ENCODE results near the gene ZBTB7B.
A peak's percentile ranks its signal among the peaks of the same experiment; 100 is the strongest.
"Not testable (repeated sequence)": the region's sequence is repeated elsewhere in the genome, so short reads cannot be mapped to it uniquely, and the experiment has no call there.

ZBTB7B gene

DNA sequence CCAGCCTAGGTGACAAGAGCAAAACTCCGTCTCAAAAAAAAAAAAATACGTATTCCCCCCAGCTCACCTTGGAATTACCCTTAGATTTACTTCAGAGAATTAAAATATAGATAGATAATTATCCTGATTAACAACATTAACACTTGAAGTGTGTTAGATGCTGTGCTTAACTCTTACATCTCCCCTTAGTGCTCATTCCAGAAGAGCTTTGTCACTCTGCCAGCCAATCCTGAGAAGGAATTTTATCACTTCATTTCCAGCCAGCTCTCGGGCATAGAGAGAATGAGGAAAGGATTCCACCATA, 30.4 kb upstream of the ZBTB7B start:
- Mint-ChIP-seq H3K36me3 (peaks cover 38% of the 10 kb centered on the region), H3K27ac (no peak overlapping the region)

DNA sequence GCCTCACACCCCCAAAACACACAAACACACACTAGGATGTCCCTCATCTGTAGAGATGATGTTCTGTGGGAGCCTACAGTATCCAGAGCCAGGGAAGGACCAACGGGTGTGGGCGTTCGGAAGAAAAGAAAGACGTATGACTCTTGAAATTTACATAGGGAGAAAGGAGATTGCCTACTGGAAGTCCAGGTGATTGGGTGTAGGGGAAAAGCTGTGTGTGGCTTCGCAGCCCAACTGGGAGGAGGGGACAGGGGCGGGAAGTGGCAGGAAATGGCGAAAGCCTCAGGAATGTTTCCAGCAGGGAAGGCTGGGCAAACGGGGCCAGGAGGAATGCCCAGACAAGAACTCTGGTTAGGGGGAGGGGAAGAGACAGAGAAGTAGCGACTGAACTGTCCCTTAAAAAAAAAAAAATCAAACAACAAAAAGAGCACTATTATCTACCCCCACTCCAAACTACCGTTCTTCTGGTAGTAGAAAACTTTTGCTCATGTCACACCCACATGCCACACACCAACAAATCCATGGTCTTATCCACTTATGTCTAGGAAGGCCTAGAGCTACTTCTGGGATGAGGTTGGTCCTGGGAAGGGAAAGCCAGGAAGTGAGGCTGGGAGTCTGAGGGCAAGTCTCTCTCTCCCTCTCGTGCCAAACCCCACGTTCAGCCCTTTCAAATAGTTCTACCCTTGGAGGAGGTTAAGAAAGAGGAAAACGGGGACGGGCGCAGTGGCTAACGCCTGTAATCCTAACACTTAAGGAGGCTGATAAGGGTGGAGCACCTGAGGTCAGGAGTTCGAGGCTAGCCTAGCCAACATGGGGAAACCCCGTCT, 29.9 kb upstream of the ZBTB7B start:
- H3K27me3 Mint-ChIP-seq = no peaks in the 10 kb centered on the region
- peaks cover 39% of the 10 kb centered on the region for H3K4me1 Mint-ChIP-seq
- peak overlapping the region; percentile 71 for H3K27ac Mint-ChIP-seq
- DNase-seq = no peak
- H3K9me3 Mint-ChIP-seq = no peaks in the 10 kb centered on the region
- CTCF ChIA-PET = interaction anchor here (0.7 to 2.3 kb wide), 9 partner anchors 12 to 112 kb away, joined by 3 to 9 read pairs (median 5); partner anchors contain the start of genes ADAM15, PBXIP1 and PYGO2
- H3K36me3 Mint-ChIP-seq = peaks cover 36% of the 10 kb centered on the region
- peak overlapping the region; percentile 49 for H3K4me3 Mint-ChIP-seq

More for the DNA sequence above, 30.4 kb upstream of the ZBTB7B start:
- no peaks in the 10 kb centered on the region for H3K9me3 Mint-ChIP-seq
- peak overlapping the region; percentile 49 for H3K4me3 Mint-ChIP-seq
- no peaks in the 10 kb centered on the region for H3K27me3 Mint-ChIP-seq
- no peak for DNase-seq
- peaks cover 45% of the 10 kb centered on the region for H3K4me1 Mint-ChIP-seq
- CTCF ChIA-PET = interaction anchor here (0.7 to 2.3 kb wide), 5 partner anchors 11 to 113 kb away, joined by 3 to 9 read pairs (median 5); partner anchors contain the start of gene PYGO2

DNA sequence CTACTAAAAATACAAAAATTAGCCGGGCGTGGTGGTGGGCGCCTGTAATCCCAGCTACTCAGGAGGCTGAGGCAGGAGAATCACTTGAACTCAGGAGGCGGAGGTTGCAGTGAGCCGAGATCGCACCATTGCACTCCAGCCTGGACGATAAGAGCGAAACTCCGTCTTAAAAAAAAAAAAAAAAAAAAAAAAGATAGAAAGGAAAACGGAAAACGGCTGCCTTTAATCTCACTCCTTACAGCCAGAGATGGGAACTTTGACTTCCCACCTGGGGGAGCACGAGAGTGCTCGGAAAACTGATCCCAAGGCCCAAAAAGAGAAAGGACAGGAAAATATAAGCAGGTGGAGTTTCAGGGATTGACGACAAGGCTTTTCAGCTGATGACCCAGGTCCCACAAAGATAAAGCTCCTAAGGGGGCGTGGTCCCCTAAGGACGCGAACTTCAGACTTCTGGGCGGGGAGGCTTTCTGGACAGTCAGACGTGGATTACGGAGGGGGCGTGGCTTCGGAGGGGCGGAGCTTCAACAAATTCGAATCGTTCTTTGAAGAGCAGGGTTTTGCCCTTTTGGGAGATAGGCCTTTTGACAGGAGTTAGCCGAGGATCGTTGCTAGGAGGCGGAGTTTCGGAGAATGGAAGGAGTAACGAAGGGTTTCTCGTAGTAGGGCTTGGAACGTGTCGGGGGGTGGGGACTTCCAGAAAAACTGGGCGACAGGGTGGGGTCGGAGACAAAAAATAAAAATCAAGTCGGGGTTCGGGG, 29.1 kb upstream of the ZBTB7B start:
- peak; percentile 97 for DNase-seq
- H3K27me3 Mint-ChIP-seq = no peaks in the 10 kb centered on the region
- peaks cover 35% of the 10 kb centered on the region for H3K4me1 Mint-ChIP-seq
- CTCF ChIA-PET = interaction anchor here (0.9 to 1.5 kb wide), 8 partner anchors 12 to 199 kb away, joined by 3 to 7 read pairs (median 3); partner anchors contain the start of genes ADAM15, KRTCAP2, PBXIP1 and PYGO2
- peaks cover 38% of the 10 kb centered on the region for H3K36me3 Mint-ChIP-seq
- no peaks in the 10 kb centered on the region for H3K9me3 Mint-ChIP-seq
- peak overlapping the region; percentile 71 for H3K27ac Mint-ChIP-seq
- H3K4me3 Mint-ChIP-seq = no peak overlapping the region

DNA sequence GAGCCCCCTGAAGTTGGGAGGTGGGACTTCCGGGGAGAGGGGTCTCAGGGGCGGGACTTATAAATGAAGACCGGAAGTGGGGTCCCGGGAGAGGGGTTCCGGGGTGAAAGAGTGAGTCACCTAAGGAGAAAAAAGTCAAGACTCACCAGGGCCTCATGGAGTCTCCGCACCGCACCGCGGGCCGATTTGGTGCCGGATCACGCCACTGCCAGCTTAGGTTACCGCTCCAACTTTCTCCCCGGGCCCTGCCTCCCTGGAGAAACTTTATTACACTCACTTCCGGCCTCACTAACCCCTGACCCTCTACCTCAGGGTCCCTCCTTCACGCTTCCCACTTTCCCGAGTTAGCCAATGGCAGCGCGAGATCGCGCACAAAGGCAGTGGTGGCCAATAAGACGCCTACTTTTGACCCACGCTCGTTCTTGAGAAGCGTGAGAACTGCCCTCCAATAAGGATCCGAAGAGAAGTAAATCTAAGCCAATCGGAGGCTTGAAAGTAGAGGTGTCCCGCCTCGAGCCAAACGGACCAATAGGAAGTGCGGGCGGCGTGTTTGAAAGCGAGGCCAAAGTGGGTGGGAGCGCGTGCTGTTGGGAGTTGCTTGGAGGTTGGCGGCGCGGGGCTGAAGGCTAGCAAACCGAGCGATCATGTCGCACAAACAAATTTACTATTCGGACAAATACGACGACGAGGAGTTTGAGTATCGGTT, 28.3 kb upstream of the ZBTB7B start, which contains the start of gene CKS1B:
Gene CKS1B, plus strand, starts transcription at position 580 of the 706 bp plus-strand sequence. Its CDS starts 65 bp downstream, at position 645.
- peaks cover 38% of the 10 kb centered on the region for H3K36me3 Mint-ChIP-seq
- H3K27me3 Mint-ChIP-seq = no peaks in the 10 kb centered on the region
- H3K9me3 Mint-ChIP-seq = no peaks in the 10 kb centered on the region
- CTCF ChIA-PET = interaction anchor here (0.6 to 1.5 kb wide), 9 partner anchors 13 to 199 kb away, joined by 3 to 7 read pairs (median 3); partner anchors contain the start of genes ADAM15, KRTCAP2, PBXIP1 and PYGO2
- no peak within 1 kb of the TSS for H3K27ac Mint-ChIP-seq
- peaks cover 31% of the 10 kb centered on the region for H3K4me1 Mint-ChIP-seq
- peak; percentile 97 for DNase-seq
- H3K4me3 Mint-ChIP-seq = no peak within 1 kb of the TSS

DNA sequence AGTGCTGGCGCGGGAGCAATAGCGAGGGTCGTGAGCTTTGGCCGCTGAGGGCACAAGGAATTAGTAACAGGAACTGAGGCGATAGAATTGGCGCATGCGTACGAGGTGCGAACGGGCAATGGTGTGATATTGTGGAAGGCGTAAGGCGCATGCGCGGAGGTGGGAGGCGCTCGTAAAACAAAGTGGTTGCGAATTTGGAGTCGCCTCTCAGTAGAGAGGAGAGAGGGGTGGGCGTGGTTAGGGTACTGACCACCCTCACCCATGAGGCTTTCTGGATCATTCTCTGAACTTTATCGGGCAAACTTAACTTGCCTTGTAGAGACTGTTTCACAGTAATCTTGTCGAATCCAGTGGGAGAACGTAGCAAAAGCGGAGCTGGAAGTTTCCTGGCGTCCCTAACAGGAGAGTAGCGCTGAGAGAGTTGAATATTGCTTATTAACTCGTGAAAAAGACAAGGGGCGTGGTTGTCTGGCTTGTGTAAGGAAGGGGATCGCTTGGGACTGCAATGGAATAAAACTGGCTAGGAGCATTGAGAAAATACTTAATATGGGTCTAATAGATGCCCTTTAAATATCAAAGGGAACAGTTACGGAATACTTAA, 27.7 kb upstream of the ZBTB7B start:
- H3K27ac Mint-ChIP-seq = no peak overlapping the region
- CTCF ChIA-PET = interaction anchor here (0.6 to 1.5 kb wide), 4 partner anchors 15 to 198 kb away, joined by 3 to 7 read pairs (median 4); partner anchors contain the start of gene KRTCAP2
- DNase-seq = peak; percentile 96
- H3K4me1 Mint-ChIP-seq = peaks cover 28% of the 10 kb centered on the region
- H3K4me3 Mint-ChIP-seq = no peak overlapping the region
- H3K27me3 Mint-ChIP-seq = no peaks in the 10 kb centered on the region
- H3K9me3 Mint-ChIP-seq = no peaks in the 10 kb centered on the region
- peaks cover 39% of the 10 kb centered on the region for H3K36me3 Mint-ChIP-seq

DNA sequence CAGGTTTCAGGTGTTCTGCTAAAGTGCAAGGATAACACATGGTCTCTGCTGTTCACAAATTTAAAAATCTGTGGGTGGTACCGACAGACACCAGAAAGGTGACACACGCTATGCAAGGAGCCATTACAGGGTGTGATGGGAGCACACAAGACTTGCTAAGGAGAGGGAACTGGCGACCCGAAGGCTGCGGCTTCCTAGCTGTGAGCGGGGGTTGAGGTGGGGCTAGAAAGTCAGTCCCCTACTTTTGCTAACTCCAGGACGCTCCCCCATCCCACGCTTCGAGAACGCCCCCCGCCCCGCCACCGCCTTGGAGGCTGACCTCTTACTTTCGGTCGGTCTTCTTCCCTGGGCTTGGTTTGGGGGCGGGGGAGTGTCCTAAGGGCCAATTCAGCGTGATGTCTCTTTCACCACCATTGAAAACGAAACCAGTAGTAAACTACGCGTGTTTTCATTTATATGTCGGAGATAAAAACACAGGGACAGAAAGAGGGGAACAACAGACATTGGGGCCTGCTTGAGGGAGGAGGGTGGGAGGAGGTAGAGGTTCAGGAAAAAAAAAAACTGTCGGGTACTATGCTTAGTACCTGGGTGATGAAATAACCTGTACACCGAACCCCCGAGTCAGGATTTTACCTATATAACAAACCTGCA, 27.1 kb upstream of the ZBTB7B start:
- H3K27ac Mint-ChIP-seq = no peak overlapping the region
- H3K4me1 Mint-ChIP-seq = peaks cover 30% of the 10 kb centered on the region
- H3K4me3 Mint-ChIP-seq = no peak overlapping the region
- no peaks in the 10 kb centered on the region for H3K27me3 Mint-ChIP-seq
- CTCF ChIA-PET = no interaction called here
- no peaks in the 10 kb centered on the region for H3K9me3 Mint-ChIP-seq
- DNase-seq = peak; percentile 81
- peaks cover 41% of the 10 kb centered on the region for H3K36me3 Mint-ChIP-seq

DNA sequence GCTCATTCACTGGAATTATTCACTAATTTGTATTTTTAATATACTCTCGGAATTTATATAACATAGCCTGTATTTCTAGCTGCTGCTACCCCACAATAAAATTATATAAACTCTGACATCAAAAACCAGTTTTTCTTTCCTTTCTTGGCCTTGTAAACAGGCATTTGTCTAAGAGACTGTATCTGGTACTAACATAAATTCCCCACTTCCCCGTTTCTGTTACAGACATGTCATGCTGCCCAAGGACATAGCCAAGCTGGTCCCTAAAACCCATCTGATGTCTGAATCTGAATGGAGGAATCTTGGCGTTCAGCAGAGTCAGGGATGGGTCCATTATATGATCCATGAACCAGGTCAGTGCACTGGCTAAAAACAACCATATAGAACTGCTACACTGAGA, 24.8 kb upstream of the ZBTB7B start:
- H3K27me3 Mint-ChIP-seq, DNase-seq, H3K4me3 Mint-ChIP-seq, H3K9me3 Mint-ChIP-seq: not testable (repeated sequence)
- Mint-ChIP-seq H3K36me3 (peaks cover 32% of the 10 kb centered on the region), H3K27ac (peak overlapping the region; percentile 69), H3K4me1 (peaks cover 20% of the 10 kb centered on the region)
- CTCF ChIA-PET = interaction anchor here (1.7 kb wide), 1 partner anchor 83 kb away, joined by 5 read pairs; no protein-coding TSS in a partner anchor

DNA sequence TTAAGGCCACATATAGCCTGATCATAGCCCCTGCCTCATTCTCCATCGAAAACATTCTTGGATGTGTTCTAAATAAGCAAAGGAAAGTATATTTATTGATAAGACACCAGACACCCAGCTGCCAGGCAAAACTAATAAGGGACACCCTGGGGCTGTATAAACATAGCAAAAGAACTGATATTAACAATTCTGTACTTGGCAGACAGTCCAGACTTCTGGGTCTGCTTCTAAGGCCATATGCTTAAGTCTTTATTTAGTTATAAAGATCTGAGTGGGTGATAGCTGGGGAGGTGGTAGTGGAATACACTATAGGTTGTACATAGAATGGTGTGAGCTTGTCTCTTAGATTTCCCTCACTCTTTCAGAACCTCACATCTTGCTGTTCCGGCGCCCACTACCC, 24.2 kb upstream of the ZBTB7B start:
- H3K9me3 Mint-ChIP-seq = no peaks in the 10 kb centered on the region
- CTCF ChIA-PET = no interaction called here
- H3K27me3 Mint-ChIP-seq = no peaks in the 10 kb centered on the region

DNA sequence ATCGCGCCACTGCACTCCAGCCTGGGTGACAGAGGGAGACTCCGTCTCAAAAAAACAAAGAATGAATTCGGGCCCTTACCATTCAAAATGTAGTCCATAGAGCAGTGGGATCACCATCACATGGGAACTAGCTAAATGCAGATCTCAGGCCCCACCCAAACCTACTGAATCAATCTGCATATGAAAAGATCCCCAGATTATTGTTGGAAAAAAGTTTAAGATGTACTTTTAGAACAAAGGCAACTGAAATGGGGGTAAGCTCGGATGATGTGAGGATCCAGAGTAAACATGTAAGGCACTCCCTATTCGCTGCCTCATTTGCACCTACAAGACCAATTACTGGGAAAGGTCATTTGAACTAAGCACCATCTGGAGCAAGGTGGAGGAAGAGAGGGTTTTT, 20.3 kb upstream of the ZBTB7B start:
- Mint-ChIP-seq H3K27ac (no peak overlapping the region), H3K4me1 (peaks cover 28% of the 10 kb centered on the region), H3K4me3 (no peak overlapping the region), H3K36me3 (peaks cover 24% of the 10 kb centered on the region), H3K27me3 (no peaks in the 10 kb centered on the region), H3K9me3 (no peaks in the 10 kb centered on the region)
- no peak for DNase-seq
- CTCF ChIA-PET = interaction anchor here (0.9 to 4.7 kb wide), 6 partner anchors 14 to 423 kb away, joined by 3 to 72 read pairs (median 4); partner anchors contain the start of genes ADAM15 and LENEP

More for the DNA sequence above, 24.2 kb upstream of the ZBTB7B start:
- Mint-ChIP-seq H3K4me1 (peaks cover 16% of the 10 kb centered on the region), H3K4me3 (no peak overlapping the region), H3K27ac (no peak overlapping the region), H3K36me3 (peaks cover 31% of the 10 kb centered on the region)
- no peak for DNase-seq

DNA sequence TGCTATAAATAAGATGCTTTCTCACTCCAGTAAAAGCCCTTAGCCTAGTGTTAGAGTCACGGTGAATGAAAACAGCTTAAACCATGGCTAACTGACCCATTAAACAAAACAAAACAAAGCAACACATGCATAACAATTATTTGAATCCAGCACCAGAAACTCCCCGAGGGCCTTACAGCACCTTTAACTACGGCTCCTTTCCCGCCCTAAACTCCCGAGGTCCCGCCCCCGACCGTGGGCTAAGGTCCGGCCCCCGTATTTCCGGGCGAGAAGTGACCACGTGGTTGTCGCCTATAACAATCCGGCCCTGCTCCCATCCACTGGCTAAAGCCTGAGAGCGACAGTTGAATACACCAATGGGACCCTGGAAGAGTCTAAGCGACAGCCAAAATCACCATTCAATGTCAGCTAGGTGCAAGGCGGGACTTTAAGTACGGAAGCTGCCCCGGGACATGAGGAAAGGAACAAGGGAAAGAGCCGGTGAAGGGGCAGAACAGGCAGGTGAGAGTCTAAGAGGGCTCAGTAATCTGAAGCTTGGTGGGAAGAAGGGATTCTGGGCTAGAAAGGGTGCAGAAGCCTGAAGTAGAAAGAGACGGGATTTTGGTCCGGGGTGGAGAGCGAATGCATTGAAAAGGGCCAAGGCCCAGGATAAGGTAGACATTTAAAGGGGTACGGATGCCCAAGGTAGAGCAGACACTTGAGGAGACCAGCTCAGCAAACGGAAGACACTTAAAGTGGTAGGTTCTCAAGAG, 19.5 kb upstream of the ZBTB7B start, which contains the start of gene FLAD1:
Gene FLAD1, plus strand, starts transcription at position 448 of the 752 bp plus-strand sequence. CDS start 351 bp downstream, outside the sequence.
- Mint-ChIP-seq H3K4me1 (peaks cover 30% of the 10 kb centered on the region), H3K9me3 (no peaks in the 10 kb centered on the region), H3K27ac (no peak within 1 kb of the TSS), H3K27me3 (no peaks in the 10 kb centered on the region), H3K4me3 (no peak within 1 kb of the TSS), H3K36me3 (peaks cover 23% of the 10 kb centered on the region)
- peak; percentile 98 for DNase-seq
- CTCF ChIA-PET = interaction anchor here (0.8 to 4.7 kb wide), 9 partner anchors 13 to 423 kb away, joined by 3 to 72 read pairs (median 4); partner anchors contain the start of genes ADAM15, EFNA4, LENEP and PYGO2

DNA sequence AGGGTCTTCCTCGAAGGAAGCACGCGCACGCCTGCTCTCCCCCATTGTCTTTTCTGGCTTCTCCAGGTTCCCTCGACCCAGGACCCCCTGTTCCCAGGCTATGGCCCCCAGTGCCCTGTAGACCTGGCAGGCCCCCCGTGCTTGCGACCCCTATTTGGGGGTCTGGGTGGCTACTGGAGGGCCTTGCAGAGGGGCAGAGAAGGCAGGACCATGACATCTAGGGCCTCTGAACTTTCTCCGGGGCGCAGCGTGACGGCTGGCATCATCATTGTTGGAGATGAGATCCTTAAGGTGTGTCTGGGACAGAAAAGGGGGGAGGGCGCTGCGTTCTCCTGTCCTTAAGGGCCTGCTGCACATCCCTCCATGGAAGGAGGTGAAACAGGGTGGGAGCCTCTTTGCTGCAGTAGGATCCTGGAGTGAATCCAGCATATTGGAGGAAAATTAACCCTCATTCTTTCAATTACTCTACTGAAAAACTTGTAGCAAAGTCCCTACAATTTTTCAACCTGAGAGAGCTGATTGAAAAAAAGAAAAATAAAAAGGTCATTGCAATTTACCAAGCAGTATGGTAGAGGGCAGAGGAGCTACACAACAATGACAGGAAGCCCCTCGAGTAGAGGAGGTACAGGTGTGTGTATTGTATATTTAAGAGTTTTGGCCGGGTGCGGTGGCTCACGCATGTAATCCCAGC, 18.7 kb upstream of the ZBTB7B start:
- CTCF ChIA-PET = interaction anchor here (0.8 to 4.7 kb wide), 5 partner anchors 12 to 80 kb away, joined by 3 to 72 read pairs (median 5); partner anchors contain the start of genes EFNA4, LENEP and PYGO2
- Mint-ChIP-seq H3K27ac (no peak overlapping the region), H3K36me3 (peaks cover 24% of the 10 kb centered on the region), H3K4me3 (no peak overlapping the region), H3K9me3 (no peaks in the 10 kb centered on the region), H3K4me1 (peaks cover 33% of the 10 kb centered on the region), H3K27me3 (no peaks in the 10 kb centered on the region)
- DNase-seq = no peak

DNA sequence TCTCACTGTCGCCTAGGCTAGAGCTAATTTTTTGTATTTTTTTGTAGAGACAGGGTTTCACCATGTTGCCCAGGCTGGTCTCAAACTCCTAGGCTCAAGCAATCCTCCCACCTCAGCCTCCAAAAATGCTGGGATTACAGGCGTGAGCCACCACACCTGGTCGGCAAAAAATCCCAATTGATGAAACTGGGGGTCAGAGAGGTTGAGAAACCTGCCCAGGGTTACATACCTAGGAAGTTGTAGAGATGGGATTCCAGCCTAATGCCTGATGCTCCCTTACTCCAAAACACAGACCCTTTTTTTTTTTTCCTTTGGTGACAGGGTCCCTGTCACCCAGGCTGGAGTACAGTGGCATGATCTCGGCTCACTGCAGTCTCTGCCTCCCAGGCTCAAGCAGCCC, 15.9 kb upstream of the ZBTB7B start:
- not testable (repeated sequence) for DNase-seq, H3K27me3 Mint-ChIP-seq, H3K27ac Mint-ChIP-seq, H3K9me3 Mint-ChIP-seq, H3K4me3 Mint-ChIP-seq
- H3K36me3 Mint-ChIP-seq = peaks cover 17% of the 10 kb centered on the region
- H3K4me1 Mint-ChIP-seq = peaks cover 25% of the 10 kb centered on the region
- CTCF ChIA-PET = interaction anchor here (1.4 to 2.5 kb wide), 3 partner anchors 13 to 30 kb away, joined by 3 to 15 read pairs (median 14); no protein-coding TSS in a partner anchor

Data from activated naive CD4-positive, alpha-beta T cell treated with anti-CD3 and anti-CD28 coated beads, Interleukin-2, amount 10 ng/mL, durations not matched to agents 7 days and 5 days (primary cell).